ENCODE data around the gene OR4D10.

DNA sequence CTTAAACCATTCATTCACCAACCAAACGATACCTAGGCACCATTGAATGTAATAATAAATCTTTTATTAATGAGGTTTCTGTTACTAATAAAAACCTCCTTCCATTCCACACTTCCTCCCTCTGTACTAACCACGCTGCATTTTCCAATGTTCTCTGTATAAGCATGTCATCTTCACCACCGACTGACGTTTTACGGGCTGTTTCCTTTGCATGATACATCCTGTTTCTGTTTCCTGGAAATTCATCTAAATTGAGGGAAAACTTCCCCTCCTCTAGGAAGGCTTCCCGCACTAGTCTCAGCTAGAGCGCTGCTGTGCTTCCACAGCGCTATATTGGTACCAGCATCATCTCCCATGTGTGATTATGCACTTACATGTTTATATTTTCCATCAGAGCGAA, 2.1 kb downstream of the OR4D10 start:
- no peak for TF ChIP-seq CTCF (IDR thresholded peaks at IDR 0.05 in 8 of 11, conservative IDR thresholded peaks at IDR 0.05 in 3 of 11)
- TF ChIP-seq POLR2A (IDR thresholded peaks at IDR 0.05), result no peak
- no peak for TF ChIP-seq POLR2AphosphoS5 (IDR thresholded peaks at IDR 0.05)
